Adrenal gland (tissue), 12 donors: ENCODE measurements around the gene ZBED1. TPM values are rescaled to one million over a fixed set of nuclear protein-coding genes. Genes with fewer than 3 reads are reported as not detected.

Experiments
- DNase-seq, 7 donors: peaks; one replicate each; pipeline ENCODE4 v3.0.0-alpha.2; 2019 to 2020
- H3K27ac ChIP-seq, 5 donors: fragments of 200-600 bp; sonication (generic) in 4 of 5; 1 replicate in 3 of 5; 2 replicates in 2 of 5; pipeline versions ENCODE4 v1.5.1 to v1.8.0; 2016 to 2020; ENCODE audit warnings: mild to moderate bottlenecking in 1 of 5
- H3K27me3 ChIP-seq: fragments of 200-600 bp; 2 replicates; pipeline ENCODE4 v1.8.0; 2021
- H3K36me3 ChIP-seq, 2 donors: fragments of 200-600 bp; replicated peaks in 1 of 2; 1 replicate in 1 of 2; 2 replicates in 1 of 2; pipeline versions ENCODE4 v1.5.1 to v1.8.0; 2018 to 2022
- H3K4me1 ChIP-seq, 2 donors: fragments of 200-600 bp; replicated peaks in 1 of 2; 1 replicate in 1 of 2; 2 replicates in 1 of 2; pipeline versions ENCODE4 v1.5.1 to v1.8.0; 2018 to 2021
- H3K4me3 ChIP-seq, 4 donors: fragments of 200-600 bp; sonication (generic) in 3 of 4; one replicate each; pipeline ENCODE4 v1.5.1; 2016 to 2018
- H3K9me3 ChIP-seq, 3 donors: fragments of 200-600 bp; sonication (generic) in 1 of 3; replicated peaks in 1 of 3; 1 replicate in 2 of 3; 2 replicates in 1 of 3; pipeline versions ENCODE4 v1.5.1 to v1.8.0; 2016 to 2021
- CTCF ChIP-seq, 6 experiments: fragments of 450-650 bp in 4 of 6; fragments of 200-600 bp in 2 of 6; sonication (generic) in 1 of 6; IDR thresholded peaks; 1 replicate in 5 of 6; 2 replicates in 1 of 6; pipeline versions ENCODE4 v1.5.1 to v1.8.0; 2016 to 2021; ENCODE audit warnings: antibody characterized with exemption in 6 of 6, mild to moderate bottlenecking in 2 of 6, moderate library complexity in 1 of 6
- POLR2A ChIP-seq, 2 donors: fragments of 450-650 bp; IDR thresholded peaks; one replicate each; pipeline ENCODE4 v1.6.1; 2017; ENCODE audit warnings: antibody characterized with exemption in 2 of 2, mild to moderate bottlenecking in 2 of 2, moderate library complexity in 1 of 2
- WGBS, 4 donors: extraction: QIAGEN DNeasy Blood & Tissue Kit in 2 of 4; methylation state at CpG; one replicate each; pipeline versions ENCODE4 v1.1.5 to v1.1.7; 2013 to 2017; 5-methylcytosine and 5-hydroxymethylcytosine counted together
- intact Hi-C, 2 donors: fragments of 100-400 bp; cut with DNase I; formaldehyde crosslinking; loops; one replicate each; pipeline versions ENCODE4 v1.14.1 to v1.15.0; 2022 to 2023
- polyA plus RNA-seq, 3 donors: library from polyadenylated mRNA; stranded (reverse); fragments of 200-250 nt in 2 of 3; fragments of 350-450 nt in 1 of 3; fragmentation: Illumina TruSeq in 1 of 3; extraction: RNeasy Lipid Tissue Mini Kit (QIAGEN cat#74804) in 1 of 3; gene quantifications; one replicate each; pipeline ENCODE4 v1.2.3, GENCODE V29; 2013 to 2014
- total RNA-seq, 9 donors: library from RNA; depleted of rRNA in 4 of 9; stranded (reverse); fragments of >200 nt in 4 of 9; fragments of 120-200 nt in 1 of 9; fragmentation: NEBNext Ultra II Directional in 1 of 9; extraction: Animal tissue kit (Norgen Biotek cat#: 25700) in 1 of 9; gene quantifications; one replicate each; pipeline versions ENCODE4 v1.1.0 to v1.2.4, GENCODE V29; 2013 to 2023
- donor health status: healthy with polysubstance abuse.
- donor health status: Bipolar disorder and iron deficiency.
- donor health status: DM: yes; HTN: yes; CAD: no.
- donor health status: DM: no; HTN: no; CAD: no.
- donor health status: DM: no; HTN: no; CAD: no.
- donor health status: DM: yes; HTN: yes; CAD: no.

ZBED1 gene
- total and polyA plus RNA-seq, 12 donors = 10.7 to 70.5 (median 45.6) TPM

- H3K4me3 ChIP-seq = no peak overlapping the region
- WGBS, 4 donors = 91 to 97% (median 96%) methylated on average over 11 to 16 of the region's 16 CpGs
- intact Hi-C loops = no loop called here
- H3K4me1 ChIP-seq = no peaks in the 10 kb centered on the region
- no peak for TF ChIP-seq POLR2A (IDR thresholded peaks at IDR 0.05)
- TF ChIP-seq CTCF (IDR thresholded peaks at IDR 0.05) = no peak
- H3K27me3 ChIP-seq = no peaks in the 10 kb centered on the region
- no peak for DNase-seq
- H3K9me3 ChIP-seq = no peaks in the 10 kb centered on the region
- H3K36me3 ChIP-seq = peaks cover 0 to 45% of the 10 kb centered on the region in 2 donors
- H3K27ac ChIP-seq = no peak overlapping the region
These were observed 13.4 kb downstream of the ZBED1 start for GRCh38 chrX:2487366-2487765.

GRCh38 chrX:2486476-2487133 lies 14.2 kb downstream of the ZBED1 start:
- no peaks in the 10 kb centered on the region for H3K9me3 ChIP-seq
- H3K27ac ChIP-seq = no peak overlapping the region
- H3K4me1 ChIP-seq = no peaks in the 10 kb centered on the region
- H3K4me3 ChIP-seq = no peak overlapping the region
- intact Hi-C loops = no loop called here
- DNase-seq = no peak
- peaks cover 0 to 45% of the 10 kb centered on the region in 2 donors for H3K36me3 ChIP-seq
- TF ChIP-seq CTCF (IDR thresholded peaks at IDR 0.05) (no peak), POLR2A (IDR thresholded peaks at IDR 0.05) (no peak)
- no peaks in the 10 kb centered on the region for H3K27me3 ChIP-seq
- WGBS, 4 donors = 88 to 94% (median 92%) methylated on average over 28 to 29 of the region's 29 CpGs

GRCh38 chrX:2485789-2486345 lies 14.9 kb downstream of the ZBED1 start:
- WGBS, 4 donors = 84 to 92% (median 88%) methylated on average over 10 of the region's 10 CpGs
- H3K36me3 ChIP-seq = peaks cover 0 to 45% of the 10 kb centered on the region in 2 donors
- intact Hi-C loops = no loop called here
- H3K4me1 ChIP-seq = no peaks in the 10 kb centered on the region
- no peak overlapping the region for H3K27ac ChIP-seq
- no peaks in the 10 kb centered on the region for H3K9me3 ChIP-seq
- TF ChIP-seq POLR2A (IDR thresholded peaks at IDR 0.05) = no peak
- TF ChIP-seq CTCF (IDR thresholded peaks at IDR 0.05) = no peak
- DNase-seq = no peak
- no peak overlapping the region for H3K4me3 ChIP-seq
- H3K27me3 ChIP-seq = no peaks in the 10 kb centered on the region

- no peak for TF ChIP-seq CTCF (IDR thresholded peaks at IDR 0.05)
- no peak for TF ChIP-seq POLR2A (IDR thresholded peaks at IDR 0.05)
- H3K27ac ChIP-seq = peak overlapping the region in 2 of 5 donors; percentile 48 to 49
- H3K27me3 ChIP-seq = no peaks in the 10 kb centered on the region
- WGBS, 4 donors = 54 to 71% (median 65%) methylated on average over 26 of the region's 26 CpGs
- H3K9me3 ChIP-seq = no peaks in the 10 kb centered on the region
- H3K4me1 ChIP-seq = no peaks in the 10 kb centered on the region
- no peak for DNase-seq
- intact Hi-C loops = no loop called here
- no peak overlapping the region for H3K4me3 ChIP-seq
- peaks cover 0 to 39% of the 10 kb centered on the region in 2 donors for H3K36me3 ChIP-seq
These were observed 15.8 kb downstream of the ZBED1 start for GRCh38 chrX:2484721-2485648.
